GM10248 (cell line): ENCODE measurements around the gene TFIP11.

ENCODE experiments used
- CTCF ChIA-PET: fragments of 300-600 bp; sonication (Branson Sonifier 250); formaldehyde crosslinking; extraction: SDS; loops from one replicate; lab custom pipeline; 2021; ENCODE audit warnings: antibody characterized with exemption; lab: Yijun Ruan, JAX
- POLR2A ChIA-PET: fragments of 350-650 bp; sonication (Branson Sonifier 250); formaldehyde crosslinking; extraction: SDS; loops from one replicate; lab custom pipeline; 2020; ENCODE audit warnings: antibody characterized with exemption; lab: Yijun Ruan, JAX
- DNase-seq: peaks from one replicate; pipeline ENCODE4 v3.0.0; 2012; ENCODE audit errors: extremely low spot score
- TF ChIP-seq, protein P1 (sequence below): IDR thresholded peaks from 2 replicates; pipeline ENCODE4 v1.5.1; 2012; ENCODE audit warnings: mild to moderate bottlenecking, low read depth; ENCODE audit errors: extremely low read depth, missing control alignments, control extremely low read depth

Gene TFIP11

DNA sequence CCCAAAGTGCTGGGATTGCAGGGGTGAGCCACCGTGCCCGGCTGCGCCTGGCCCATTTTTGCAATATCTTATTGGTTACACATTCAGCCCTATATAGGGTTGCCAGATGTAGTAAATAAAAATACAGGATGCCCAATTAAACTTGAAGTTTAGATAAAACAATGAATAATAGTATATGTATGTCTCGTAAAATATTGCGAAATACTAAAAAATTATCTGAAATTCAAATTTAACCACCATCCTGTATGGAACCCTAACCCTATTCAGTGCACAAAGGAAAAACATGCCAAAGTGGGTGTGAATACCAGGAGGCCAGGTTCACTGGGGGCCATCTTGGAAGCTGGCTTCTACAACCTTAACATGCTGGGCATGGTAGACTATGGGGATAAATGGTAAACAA lies 5.2 kb upstream of the TFIP11 start:
- ChIA-PET POLR2A (no interaction called here), CTCF (no interaction called here)
- DNase-seq = no peak
- TF ChIP-seq, protein P1, sequence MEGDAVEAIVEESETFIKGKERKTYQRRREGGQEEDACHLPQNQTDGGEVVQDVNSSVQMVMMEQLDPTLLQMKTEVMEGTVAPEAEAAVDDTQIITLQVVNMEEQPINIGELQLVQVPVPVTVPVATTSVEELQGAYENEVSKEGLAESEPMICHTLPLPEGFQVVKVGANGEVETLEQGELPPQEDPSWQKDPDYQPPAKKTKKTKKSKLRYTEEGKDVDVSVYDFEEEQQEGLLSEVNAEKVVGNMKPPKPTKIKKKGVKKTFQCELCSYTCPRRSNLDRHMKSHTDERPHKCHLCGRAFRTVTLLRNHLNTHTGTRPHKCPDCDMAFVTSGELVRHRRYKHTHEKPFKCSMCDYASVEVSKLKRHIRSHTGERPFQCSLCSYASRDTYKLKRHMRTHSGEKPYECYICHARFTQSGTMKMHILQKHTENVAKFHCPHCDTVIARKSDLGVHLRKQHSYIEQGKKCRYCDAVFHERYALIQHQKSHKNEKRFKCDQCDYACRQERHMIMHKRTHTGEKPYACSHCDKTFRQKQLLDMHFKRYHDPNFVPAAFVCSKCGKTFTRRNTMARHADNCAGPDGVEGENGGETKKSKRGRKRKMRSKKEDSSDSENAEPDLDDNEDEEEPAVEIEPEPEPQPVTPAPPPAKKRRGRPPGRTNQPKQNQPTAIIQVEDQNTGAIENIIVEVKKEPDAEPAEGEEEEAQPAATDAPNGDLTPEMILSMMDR = no peak

DNA sequence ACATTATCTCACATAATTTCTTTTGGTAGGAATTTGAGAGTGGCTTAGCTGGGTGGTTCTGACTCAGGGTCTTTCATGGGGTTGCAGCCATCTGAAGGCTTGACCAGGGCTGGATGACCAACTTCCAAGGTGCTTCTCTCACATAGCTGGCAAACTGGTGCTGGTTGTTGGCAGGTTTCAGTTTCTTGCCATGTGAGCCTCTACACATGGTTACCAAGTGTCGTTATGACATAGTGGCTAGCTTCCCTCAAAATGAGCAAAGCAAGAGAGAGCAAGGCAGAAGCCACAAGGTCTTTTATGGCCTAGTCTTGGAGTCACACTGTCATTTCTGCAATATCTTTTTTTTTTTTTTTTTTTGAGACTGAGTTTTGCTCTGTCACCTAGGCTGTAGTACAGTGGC lies 4.2 kb upstream of the TFIP11 start:
- ChIA-PET POLR2A (interaction anchor here (0.5 kb wide), 1 partner anchor 16 kb away, joined by 3 read pairs; no protein-coding TSS in a partner anchor), CTCF (interaction anchor here (1.1 to 1.3 kb wide), 2 partner anchors 13 to 157 kb away, joined by 3 read pairs; no protein-coding TSS in a partner anchor)
- TF ChIP-seq, protein P1 = no peak
- DNase-seq = no peak

DNA sequence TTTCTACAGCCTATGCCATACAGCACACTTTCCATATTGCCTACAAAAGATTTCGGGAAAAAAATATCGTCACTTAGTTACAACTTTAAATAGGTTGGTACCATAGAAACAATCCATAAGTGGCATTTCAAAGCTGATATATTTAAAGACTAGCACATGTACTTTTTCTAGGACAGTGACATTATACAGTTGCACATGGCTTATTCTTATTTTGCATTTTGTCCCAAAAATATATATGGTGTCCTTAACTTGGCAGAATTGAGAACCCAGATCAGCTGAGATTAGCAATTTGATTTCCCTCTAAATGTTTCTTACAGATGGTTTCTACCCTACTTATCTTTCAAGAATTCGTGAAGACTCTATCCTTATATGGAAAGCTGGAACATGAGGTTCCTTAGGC lies 3.7 kb upstream of the TFIP11 start:
- ChIA-PET CTCF (interaction anchor here (1.1 to 1.3 kb wide), 2 partner anchors 13 to 158 kb away, joined by 3 read pairs; no protein-coding TSS in a partner anchor), POLR2A (no interaction called here)
- DNase-seq = no peak
- TF ChIP-seq, protein P1 = no peak

DNA sequence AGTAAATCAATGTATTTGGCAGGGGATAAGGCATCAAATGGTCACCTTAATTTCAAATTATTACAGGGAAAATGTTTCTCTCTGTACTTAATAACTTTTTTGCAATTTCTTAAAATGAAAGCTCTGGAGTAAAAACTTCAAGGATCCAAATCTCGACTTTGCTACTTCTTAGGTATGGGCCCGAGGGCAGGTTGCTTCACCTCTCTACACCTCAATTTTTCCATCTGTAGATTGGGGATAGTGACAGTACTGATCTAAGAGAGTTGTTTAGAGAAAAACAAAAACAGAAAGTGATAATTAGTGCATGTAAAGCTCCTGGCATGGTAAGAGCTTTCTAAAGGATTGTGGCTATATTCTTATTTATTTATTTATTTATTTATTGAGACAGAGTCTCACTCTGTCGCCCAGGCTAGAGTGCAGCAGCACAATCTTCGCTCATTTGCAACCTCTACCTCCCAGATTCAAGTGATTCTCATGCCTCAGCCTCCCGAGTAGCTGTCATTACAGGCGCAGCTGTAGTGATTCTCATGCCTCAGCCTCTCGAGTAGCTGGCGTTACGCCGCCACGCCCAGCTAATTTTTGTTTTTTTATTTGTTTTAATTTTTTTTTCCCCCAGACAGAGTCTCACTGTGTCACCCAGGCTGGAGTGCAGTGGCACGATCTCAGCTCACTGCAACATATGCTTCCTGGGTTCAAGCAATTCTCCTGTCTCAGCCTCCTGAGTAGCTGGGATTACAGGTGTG lies 2.3 kb upstream of the TFIP11 start:
- TF ChIP-seq, protein P1 = no peak
- CTCF ChIA-PET = interaction anchor here (1.1 to 1.2 kb wide), 2 partner anchors 12 to 151 kb away, joined by 3 read pairs; no protein-coding TSS in a partner anchor
- DNase-seq = no peak
- POLR2A ChIA-PET = no interaction called here

DNA sequence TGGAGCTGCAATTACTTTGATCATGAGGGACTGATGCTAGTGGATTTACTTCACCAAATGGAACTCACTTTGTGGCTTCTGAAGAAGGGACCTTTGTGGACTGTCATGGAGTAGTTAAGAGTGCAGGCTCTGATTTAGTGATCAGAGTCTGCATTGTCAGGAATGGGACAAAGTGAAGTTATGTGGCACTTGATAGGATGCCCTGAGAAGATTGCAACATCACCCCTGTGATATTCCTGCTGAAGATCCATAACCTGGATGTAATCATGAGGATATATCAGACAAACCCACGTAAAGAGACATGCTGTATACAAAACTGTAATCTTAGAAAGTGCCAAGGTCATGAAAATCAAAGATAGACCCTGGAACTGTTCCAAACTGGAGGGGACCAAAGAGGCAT lies 1.6 kb upstream of the TFIP11 start:
- CTCF ChIA-PET = interaction anchor here (2.6 kb wide), 2 partner anchors 9 to 11 kb away, joined by 10 to 20 read pairs; no protein-coding TSS in a partner anchor
- POLR2A ChIA-PET = no interaction called here
- TF ChIP-seq, protein P1 = no peak
- no peak for DNase-seq

DNA sequence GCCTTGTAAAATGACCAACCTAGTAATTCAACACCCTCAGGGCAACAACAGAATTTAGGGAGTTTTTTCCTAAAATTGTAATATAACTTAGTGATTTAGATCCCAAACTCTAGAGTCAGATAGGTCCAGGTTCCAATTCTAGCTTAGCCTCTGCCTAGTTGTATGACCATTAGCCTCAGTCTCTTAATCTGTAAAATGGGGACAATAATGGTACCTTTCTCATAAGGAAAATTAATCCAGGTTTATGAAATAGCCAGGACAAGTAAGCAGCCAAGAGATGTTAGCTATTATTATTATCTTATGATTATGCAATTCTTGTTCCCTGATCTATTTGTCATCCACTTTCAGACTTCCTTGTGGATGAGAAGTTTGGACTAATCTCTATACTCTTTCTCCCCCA lies 4.1 kb downstream of the TFIP11 start:
- ChIA-PET POLR2A (interaction anchor here (0.7 kb wide), 1 partner anchor 51 kb away, joined by 3 read pairs; no protein-coding TSS in a partner anchor), CTCF (interaction anchor here (1.2 to 2.3 kb wide), 2 partner anchors 14 to 47 kb away, joined by 3 to 6 read pairs; no protein-coding TSS in a partner anchor)
- TF ChIP-seq, protein P1 = no peak
- DNase-seq = no peak
